Subcutaneous adipose tissue (tissue), 4 donors: ENCODE measurements around the gene PLXDC1. TPM values are rescaled to one million over a fixed set of nuclear protein-coding genes. Genes with fewer than 3 reads are reported as not detected.

ENCODE experiments used
- CTCF ChIP-seq: fragments of 450-650 bp; IDR thresholded peaks from one replicate; pipeline ENCODE4 v1.5.1; 2016; ENCODE audit warnings: low read depth, mild to moderate bottlenecking, control low read depth, antibody characterized with exemption, moderate library complexity
- total RNA-seq, 4 donors: library from RNA; depleted of rRNA; stranded (reverse); fragments of >200 nt; gene quantifications; one replicate each; pipeline ENCODE4 v1.1.0, GENCODE V29; 2016

The PLXDC1 gene
- total RNA-seq, 4 donors from 2014 or later: 1.7 to 13.3 (median 5.6) TPM

- no peak for TF ChIP-seq CTCF
These were observed 35.2 kb downstream of the PLXDC1 start for GRCh38 chr17:39116224-39116623.

GRCh38 chr17:39115135-39115534 lies 36.3 kb downstream of the PLXDC1 start:
- no peak for TF ChIP-seq CTCF

GRCh38 chr17:39114723-39115122 lies 36.7 kb downstream of the PLXDC1 start:
- TF ChIP-seq CTCF: no peak

GRCh38 chr17:39113871-39114270 lies 37.6 kb downstream of the PLXDC1 start:
- TF ChIP-seq CTCF: no peak

GRCh38 chr17:39110435-39111136 lies 40.9 kb downstream of the PLXDC1 start:
- no peak for TF ChIP-seq CTCF

DNA sequence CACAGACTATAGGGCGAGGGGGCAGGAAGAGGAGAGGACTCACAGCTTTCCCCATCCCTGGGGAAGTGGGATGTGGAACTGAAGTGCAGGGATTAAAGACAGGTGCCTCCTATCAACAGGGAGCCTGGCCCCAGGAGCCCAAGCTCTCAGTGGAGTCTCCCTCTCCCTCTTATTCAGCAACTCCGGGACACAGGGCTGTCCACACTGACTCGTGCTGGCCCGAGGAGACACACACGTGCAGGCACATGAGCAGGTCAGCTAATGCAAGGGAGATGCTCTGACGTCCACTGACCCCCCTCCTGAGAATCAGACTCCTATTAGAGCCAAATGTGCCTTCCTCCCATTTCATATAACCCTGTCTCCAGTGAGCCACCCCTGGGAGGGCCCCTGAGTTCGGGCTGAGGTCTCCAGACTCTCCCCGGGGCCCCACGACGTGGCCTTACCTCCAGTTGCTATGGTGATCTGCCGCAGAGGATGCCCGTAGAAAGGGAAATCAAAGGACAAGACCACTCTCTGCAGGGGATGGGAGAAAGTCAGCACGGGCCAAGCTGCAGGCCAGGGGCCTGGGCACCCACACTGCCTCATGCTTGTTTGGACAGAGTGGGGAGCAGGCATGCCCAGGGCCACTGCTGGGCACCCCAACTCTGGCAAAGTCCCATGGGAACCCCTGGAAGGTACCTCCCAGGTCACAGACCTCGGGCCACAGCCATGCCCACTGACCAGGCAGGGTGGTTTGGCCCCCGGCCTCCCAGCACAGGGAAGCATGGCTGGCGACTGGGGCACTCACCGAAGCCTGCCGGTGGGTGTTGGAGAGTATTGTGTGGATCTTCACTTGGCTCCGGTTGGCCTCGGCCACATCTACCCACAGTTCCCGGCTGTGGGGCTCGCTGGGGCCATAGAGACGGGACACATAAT lies 42.7 kb downstream of the PLXDC1 start:
- TF ChIP-seq CTCF: no peak

DNA sequence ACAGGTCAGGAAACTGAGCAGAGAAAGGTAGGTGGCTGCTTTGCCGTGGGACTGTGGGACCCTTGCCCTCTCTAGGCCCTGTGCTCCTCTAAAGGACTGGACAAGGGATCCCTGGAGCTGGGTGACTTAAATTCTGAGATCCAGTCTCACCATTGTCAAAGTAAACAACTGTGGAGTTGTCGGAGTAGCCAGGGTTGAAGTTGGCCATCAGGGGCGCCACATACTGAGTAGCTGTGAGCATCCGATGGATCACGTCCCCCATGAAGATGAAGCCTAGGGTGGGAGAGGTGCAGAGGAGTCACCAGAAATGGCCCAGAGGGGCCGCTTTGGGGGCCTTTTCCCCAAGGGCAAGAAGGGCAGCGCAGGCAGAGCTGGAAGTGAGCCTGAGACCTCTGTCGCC lies 43.5 kb downstream of the PLXDC1 start:
- TF ChIP-seq CTCF: no peak
